Transverse colon (tissue), 4 donors: ENCODE data around the gene ODF4.

Experiments used
- CTCF ChIP-seq, 5 experiments: fragments of 200-600 bp in 3 of 5; fragments of 450-650 bp in 2 of 5; sonication (generic) in 3 of 5; IDR thresholded peaks; 1 replicate in 2 of 5; 2 replicates in 3 of 5; pipeline ENCODE4 v1.5.1; 2016 to 2017; ENCODE audit warnings: antibody characterized with exemption in 5 of 5, inconsistent platforms in 3 of 5, mild to moderate bottlenecking in 2 of 5, moderate library complexity in 1 of 5
- POLR2A ChIP-seq: fragments of 450-650 bp; IDR thresholded peaks from one replicate; pipeline ENCODE4 v1.6.1; 2016; ENCODE audit warnings: antibody characterized with exemption, mild to moderate bottlenecking, moderate library complexity
- POLR2AphosphoS5 ChIP-seq, 3 donors: sonication (generic); formaldehyde crosslinking; IDR thresholded peaks; one replicate each; pipeline ENCODE4 v1.6.1; 2016; ENCODE audit warnings: antibody characterized with exemption in 3 of 3

DNA sequence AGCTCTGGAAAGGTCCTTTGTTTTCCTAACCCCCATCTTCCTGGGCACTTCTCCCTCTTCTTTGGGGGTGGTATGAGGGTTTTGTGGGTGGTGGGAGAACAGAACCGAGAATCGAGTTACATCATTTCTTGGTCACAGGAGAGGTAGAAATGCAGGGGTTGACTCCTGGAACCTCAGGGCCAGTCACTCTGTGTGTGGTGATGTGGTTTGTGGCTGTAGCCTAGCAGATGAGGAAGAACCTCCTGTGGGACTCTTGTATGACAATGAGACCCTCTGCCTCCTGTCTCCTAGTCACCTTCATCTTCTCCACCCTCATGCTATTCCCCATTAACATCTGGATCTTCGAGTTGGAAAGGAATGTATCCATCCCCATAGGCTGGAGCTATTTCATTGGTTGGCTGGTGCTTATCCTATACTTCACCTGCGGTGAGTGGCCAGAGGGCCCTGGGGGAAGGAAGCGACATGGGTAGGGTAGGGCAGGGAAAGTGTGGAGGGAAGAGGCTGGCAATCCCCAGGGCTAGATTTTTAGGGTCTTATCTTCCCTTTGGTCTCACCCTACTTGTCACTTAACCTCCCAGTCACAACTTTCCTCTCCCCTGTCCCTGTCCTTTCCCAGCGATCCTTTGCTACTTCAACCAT is 5.5 kb downstream of the ODF4 start:
- TF ChIP-seq CTCF (IDR thresholded peaks at IDR 0.05), result no peak
- TF ChIP-seq POLR2AphosphoS5 (IDR thresholded peaks at IDR 0.05), result no peak
- no peak for TF ChIP-seq POLR2A
